Activated T-cell treated with anti-CD3 and anti-CD28 coated beads, Interleukin-2, amount 50 U/mL, for 72 hours (primary cell): Measurements from ENCODE around the gene STK4. TPM values are rescaled to one million over a fixed set of nuclear protein-coding genes. Genes with fewer than 3 reads are reported as not detected.

ENCODE experiments used
- total RNA-seq, 2 donors: library from RNA; stranded (reverse); gene quantifications; one replicate each; pipeline ENCODE4 v1.2.3, GENCODE V29; 2022

STK4 gene
- total RNA-seq, 2 donors from 2014 or later = 161 to 162 TPM

Other genes starting within 250 kb of the STK4 start
- under 1 TPM; 0.48 to 0.63 TPM for gene KCNK15, start 220.6 kb upstream of the STK4 start, total RNA-seq
- gene RIMS4, start 156.0 kb upstream of the STK4 start, total RNA-seq = under 1 TPM; 0.05 to 0.07 TPM
- gene YWHAB, start 80.8 kb upstream of the STK4 start, total RNA-seq = 100 to 1,000 TPM; 196 to 198 TPM
- 100 to 1,000 TPM; 138 to 162 TPM for gene PABPC1L, start 56.5 kb upstream of the STK4 start, total RNA-seq
- 10 to 100 TPM; 43.5 to 46.8 TPM for gene TOMM34, start 6.1 kb upstream of the STK4 start, total RNA-seq
- under 1 TPM; 0.23 to 0.58 TPM for gene KCNS1, start 134.6 kb downstream of the STK4 start, total RNA-seq
- 1 to 10 TPM in 1 of 2 donors, not detected in 1; 1.4 TPM for gene WFDC5, start 148.7 kb downstream of the STK4 start, total RNA-seq
- not detected for gene WFDC12, start 158.0 kb downstream of the STK4 start, total RNA-seq
- not detected for gene PI3, start 208.4 kb downstream of the STK4 start, total RNA-seq
- not detected for gene SEMG1, start 240.5 kb downstream of the STK4 start, total RNA-seq